T follicular helper cell (primary cell): ENCODE data around the gene C6orf47.

Source experiments
- DNase-seq: peaks from one replicate; pipeline ENCODE4 v3.0.0-alpha.2; 2020; ENCODE audit warnings: low read depth

The C6orf47 gene

GRCh38 chr6:31614684-31615578 is 45.6 kb downstream of the C6orf47 start, which contains the start of gene AIF1:
TSS of gene AIF1 (plus strand) at chr6:31615234. CDS start at chr6:31615330, 96 bp downstream.
- no peak for DNase-seq

- DNase-seq = no peak
These were observed 46.4 kb downstream of the C6orf47 start for GRCh38 chr6:31614075-31614619.

- DNase-seq = no peak
These were observed 49.6 kb downstream of the C6orf47 start for GRCh38 chr6:31610968-31611367.

GRCh38 chr6:31609519-31610406 is 50.8 kb downstream of the C6orf47 start:
- no peak for DNase-seq
